Smooth muscle cell (in vitro differentiated cells): ENCODE data around the gene NUSAP1. TPM values are rescaled to one million over a fixed set of nuclear protein-coding genes. Genes with fewer than 3 reads are reported as not detected.
"Not testable (repeated sequence)": the region's sequence is repeated elsewhere in the genome, so short reads cannot be mapped to it uniquely, and the experiment has no call there.

Source experiments
- DNase-seq: peaks from one replicate; lab custom pipeline; 2025; ENCODE audit not compliant: unreplicated experiment; lab: John Stamatoyannopoulos, UW
- H2AFZ ChIP-seq: fragments of 200-600 bp; sonication (generic); 2 replicates; pipeline ENCODE4 v1.6.0; 2016; ENCODE audit warnings: antibody characterized with exemption, low read depth, mild to moderate bottlenecking
- H3F3A ChIP-seq: fragments of 200-600 bp; sonication (generic); 2 replicates; pipeline ENCODE4 v1.6.0; 2017; ENCODE audit warnings: antibody characterized with exemption, low read depth
- H3K27ac ChIP-seq: fragments of 200-600 bp; sonication (generic); 2 replicates; pipeline ENCODE4 v1.5.1; 2016; ENCODE audit warnings: low read depth, mild to moderate bottlenecking
- H3K27me3 ChIP-seq: fragments of 200-600 bp; sonication (generic); 2 replicates; pipeline ENCODE4 v1.6.1; 2016; ENCODE audit warnings: low read depth, mild to moderate bottlenecking
- H3K36me3 ChIP-seq: fragments of 200-600 bp; sonication (generic); 2 replicates; pipeline ENCODE4 v1.5.1; 2016; ENCODE audit warnings: low read depth
- H3K4me1 ChIP-seq: fragments of 200-600 bp; sonication (generic); 2 replicates; pipeline ENCODE4 v1.5.1; 2016; ENCODE audit warnings: low read depth
- H3K4me2 ChIP-seq: fragments of 200-600 bp; sonication (generic); 2 replicates; pipeline ENCODE4 v1.6.0; 2016; ENCODE audit warnings: mild to moderate bottlenecking
- H3K4me3 ChIP-seq: fragments of 200-600 bp; sonication (generic); 2 replicates; pipeline ENCODE4 v1.5.1; 2016; ENCODE audit warnings: mild to moderate bottlenecking
- H3K79me2 ChIP-seq: fragments of 200-600 bp; sonication (generic); 2 replicates; pipeline ENCODE4 v1.6.0; 2016; ENCODE audit warnings: low read depth, mild to moderate bottlenecking
- H3K9ac ChIP-seq: fragments of 200-600 bp; sonication (generic); 2 replicates; pipeline ENCODE4 v1.6.0; 2016; ENCODE audit warnings: low read depth
- H3K9me3 ChIP-seq: fragments of 200-600 bp; sonication (generic); replicated peaks from 2 replicates; pipeline ENCODE4 v1.5.1; 2016; ENCODE audit warnings: low read depth
- H4K20me1 ChIP-seq: fragments of 200-600 bp; sonication (generic); 2 replicates; pipeline ENCODE4 v1.6.0; 2016; ENCODE audit warnings: low read depth
- WGBS: methylation state at CpG from one replicate; pipeline ENCODE4 v1.1.7; 2016; ENCODE audit warnings: low lambda C conversion rate; 5-methylcytosine and 5-hydroxymethylcytosine counted together
- polyA plus RNA-seq: library from polyadenylated mRNA; unstranded; fragments of >200 nt; fragmentation: Nextera tagmentation; extraction: Ambion mirVana; gene quantifications from 2 replicates; pipeline ENCODE4 v1.2.1, GENCODE V29; 2016
- total RNA-seq: library from RNA; depleted of rRNA; stranded (reverse); fragments of >200 nt; gene quantifications from 2 replicates; pipeline ENCODE4 v1.2.3, GENCODE V29; 2014
- TF ChIP-seq, protein P1 (sequence below): fragments of 200-600 bp; sonication (generic); IDR thresholded peaks from 2 replicates; pipeline ENCODE4 v1.5.1; 2017; ENCODE audit warnings: borderline replicate concordance, mild to moderate bottlenecking, antibody characterized with exemption; ENCODE audit not compliant: insufficient read depth, poor library complexity, severe bottlenecking

NUSAP1 gene
- total and polyA plus RNA-seq, 2 experiments from 2014 or later, result 26.6 to 39.1 TPM

DNA sequence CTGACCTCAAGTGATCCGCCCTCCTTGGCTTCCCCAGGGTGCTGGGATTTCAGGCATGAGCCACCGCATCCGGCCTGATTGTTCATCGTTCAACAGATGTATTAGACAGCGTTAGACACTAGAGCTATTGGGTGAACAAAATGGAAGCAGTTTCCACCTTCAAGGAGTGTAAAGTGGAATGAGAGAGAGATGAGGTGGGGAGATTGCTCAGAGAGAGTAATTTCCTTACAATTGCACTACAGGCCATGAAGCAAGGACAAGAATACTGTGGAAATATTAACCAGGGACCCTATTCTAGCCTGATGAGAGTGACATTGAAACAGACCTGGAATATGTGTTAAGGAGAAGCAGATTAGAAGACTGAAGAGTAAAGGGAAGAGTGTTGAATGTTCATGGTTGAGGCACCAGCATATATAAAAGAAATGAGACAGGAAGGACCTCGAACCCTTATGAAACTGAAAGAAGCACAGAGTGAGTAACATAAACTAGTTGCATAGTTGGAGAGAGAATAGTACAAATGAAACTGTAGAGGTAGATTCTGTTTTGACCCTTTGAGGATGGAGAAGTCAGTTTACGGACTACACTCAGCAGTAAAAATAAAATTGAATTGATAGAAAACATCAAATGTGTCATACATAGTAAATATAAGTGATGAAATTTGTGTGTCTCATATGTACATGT lies 91.4 kb downstream of the NUSAP1 start:
- H3F3A ChIP-seq, result no peaks in the 10 kb centered on the region
- peaks cover 94% of the 10 kb centered on the region for H3K79me2 ChIP-seq
- no peaks in the 10 kb centered on the region for H3K36me3 ChIP-seq
- H3K9me3 ChIP-seq, result no peaks in the 10 kb centered on the region
- H2AFZ ChIP-seq, result no peak overlapping the region
- H3K27ac ChIP-seq, result no peak overlapping the region
- no peak for DNase-seq
- no peak overlapping the region for H3K4me2 ChIP-seq
- no peak overlapping the region for H3K9ac ChIP-seq
- peaks cover 6% of the 10 kb centered on the region for H3K4me1 ChIP-seq
- H3K4me3 ChIP-seq, result no peak overlapping the region
- no peaks in the 10 kb centered on the region for H3K27me3 ChIP-seq
- TF ChIP-seq, protein P1, sequence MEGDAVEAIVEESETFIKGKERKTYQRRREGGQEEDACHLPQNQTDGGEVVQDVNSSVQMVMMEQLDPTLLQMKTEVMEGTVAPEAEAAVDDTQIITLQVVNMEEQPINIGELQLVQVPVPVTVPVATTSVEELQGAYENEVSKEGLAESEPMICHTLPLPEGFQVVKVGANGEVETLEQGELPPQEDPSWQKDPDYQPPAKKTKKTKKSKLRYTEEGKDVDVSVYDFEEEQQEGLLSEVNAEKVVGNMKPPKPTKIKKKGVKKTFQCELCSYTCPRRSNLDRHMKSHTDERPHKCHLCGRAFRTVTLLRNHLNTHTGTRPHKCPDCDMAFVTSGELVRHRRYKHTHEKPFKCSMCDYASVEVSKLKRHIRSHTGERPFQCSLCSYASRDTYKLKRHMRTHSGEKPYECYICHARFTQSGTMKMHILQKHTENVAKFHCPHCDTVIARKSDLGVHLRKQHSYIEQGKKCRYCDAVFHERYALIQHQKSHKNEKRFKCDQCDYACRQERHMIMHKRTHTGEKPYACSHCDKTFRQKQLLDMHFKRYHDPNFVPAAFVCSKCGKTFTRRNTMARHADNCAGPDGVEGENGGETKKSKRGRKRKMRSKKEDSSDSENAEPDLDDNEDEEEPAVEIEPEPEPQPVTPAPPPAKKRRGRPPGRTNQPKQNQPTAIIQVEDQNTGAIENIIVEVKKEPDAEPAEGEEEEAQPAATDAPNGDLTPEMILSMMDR, result no peak
- peaks cover 92% of the 10 kb centered on the region for H4K20me1 ChIP-seq
- 98% methylated on average over 7 of the region's 7 CpGs for WGBS

DNA sequence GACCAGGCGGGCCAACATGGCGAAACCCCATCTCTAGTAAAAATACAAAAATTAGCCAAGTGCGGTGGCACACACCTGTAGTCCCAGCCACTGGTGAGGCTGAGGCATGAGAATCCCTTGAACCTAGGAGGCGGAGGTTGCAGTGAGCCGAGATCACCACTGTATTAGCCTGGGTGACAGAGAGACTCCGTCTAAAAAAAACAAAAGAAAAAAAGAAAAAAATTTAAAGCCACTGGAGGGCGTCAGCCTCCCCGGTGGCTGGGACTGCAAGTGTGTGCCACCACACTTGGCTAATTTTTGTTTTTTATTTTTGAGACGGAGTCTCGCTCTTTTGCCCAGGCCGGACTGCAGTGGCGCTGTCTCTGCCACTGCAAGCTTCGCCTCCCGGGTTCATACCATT lies 92.1 kb downstream of the NUSAP1 start:
- no peaks in the 10 kb centered on the region for H3K9me3 ChIP-seq
- no peaks in the 10 kb centered on the region for H3F3A ChIP-seq
- H4K20me1 ChIP-seq, result peaks cover 91% of the 10 kb centered on the region
- H3K4me2 ChIP-seq, result no peak overlapping the region
- no peaks in the 10 kb centered on the region for H3K4me1 ChIP-seq
- TF ChIP-seq, protein P1, result no peak
- H3K9ac ChIP-seq, result no peak overlapping the region
- H3K27me3 ChIP-seq, result no peaks in the 10 kb centered on the region
- H3K4me3 ChIP-seq, result no peak overlapping the region
- no peak for DNase-seq
- H3K27ac ChIP-seq, result no peak overlapping the region
- H2AFZ ChIP-seq, result no peak overlapping the region
- H3K79me2 ChIP-seq, result peaks cover 92% of the 10 kb centered on the region
- no peaks in the 10 kb centered on the region for H3K36me3 ChIP-seq
- WGBS, result 93% methylated on average over 14 of the region's 14 CpGs

GRCh38 chr15:41425907-41426306 lies 93.2 kb downstream of the NUSAP1 start:
- H3K36me3 ChIP-seq, H3K4me1 ChIP-seq, H2AFZ ChIP-seq, H3K4me3 ChIP-seq, H3K4me2 ChIP-seq, H3F3A ChIP-seq, H3K9ac ChIP-seq, H3K9me3 ChIP-seq, H3K27ac ChIP-seq, H3K27me3 ChIP-seq, DNase-seq: not testable (repeated sequence)
- Histone ChIP-seq H4K20me1 (peaks cover 91% of the 10 kb centered on the region), H3K79me2 (peaks cover 91% of the 10 kb centered on the region)
- WGBS, result 97% methylated on average over 5 of the region's 5 CpGs

DNA sequence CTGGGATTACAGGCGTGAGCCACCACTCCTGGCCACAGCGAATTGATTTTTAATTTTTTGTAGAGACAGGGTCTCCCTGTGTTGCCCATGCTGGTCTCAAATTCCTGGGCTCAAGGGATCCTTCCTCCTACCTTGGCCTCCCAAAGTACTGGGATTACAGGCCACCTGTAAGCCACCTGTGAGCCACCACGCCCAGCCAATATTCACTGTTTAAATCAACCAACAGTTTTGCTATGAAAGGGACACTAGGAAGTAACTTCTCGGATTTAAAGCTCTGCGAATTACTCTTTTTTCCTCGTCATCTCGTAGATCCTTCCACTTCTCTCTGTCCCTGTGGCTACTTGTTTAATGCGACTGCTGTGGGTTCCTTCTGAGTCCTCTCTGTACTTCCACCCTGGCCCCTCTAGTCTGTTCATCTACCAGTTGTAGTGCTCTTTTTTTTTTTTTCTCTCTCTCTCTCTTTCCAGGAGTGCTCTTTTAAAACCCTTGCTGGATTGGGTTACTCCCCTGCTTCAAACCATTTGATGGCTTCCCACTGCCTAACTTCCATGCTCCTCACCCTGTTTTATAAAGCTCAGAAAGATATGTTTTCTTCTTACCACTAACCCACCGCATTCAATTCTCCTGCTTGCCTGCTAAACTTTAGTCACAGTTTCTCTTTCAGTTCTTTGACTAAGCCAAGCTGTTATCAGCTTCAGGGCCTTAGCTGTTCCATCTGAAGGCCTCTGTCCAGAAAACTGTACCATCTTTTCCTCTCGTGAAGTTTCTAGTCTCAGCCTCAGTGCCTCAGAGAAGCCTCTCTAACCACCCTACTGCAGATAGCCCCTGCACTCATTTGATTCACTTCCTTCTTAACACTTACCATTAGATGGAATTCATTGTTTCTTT lies 96.6 kb downstream of the NUSAP1 start:
- H2AFZ ChIP-seq, result no peak overlapping the region
- peaks cover 90% of the 10 kb centered on the region for H3K79me2 ChIP-seq
- H3K27me3 ChIP-seq, result no peaks in the 10 kb centered on the region
- no peaks in the 10 kb centered on the region for H3K4me1 ChIP-seq
- TF ChIP-seq, protein P1, result no peak
- no peak for DNase-seq
- H3K4me3 ChIP-seq, result no peak overlapping the region
- no peaks in the 10 kb centered on the region for H3K9me3 ChIP-seq
- 84% methylated on average over 10 of the region's 10 CpGs for WGBS
- peak overlapping the region; percentile 52 for H3K27ac ChIP-seq
- no peak overlapping the region for H3K9ac ChIP-seq
- H3K36me3 ChIP-seq, result no peaks in the 10 kb centered on the region
- peak overlapping the region; percentile 28 for H3K4me2 ChIP-seq
- H4K20me1 ChIP-seq, result peaks cover 82% of the 10 kb centered on the region
- no peaks in the 10 kb centered on the region for H3F3A ChIP-seq
